ENCODE results near the gene RUNDC1.
"Not testable (repeated sequence)": the region's sequence is repeated elsewhere in the genome, so short reads cannot be mapped to it uniquely, and the experiment has no call there.

DNA sequence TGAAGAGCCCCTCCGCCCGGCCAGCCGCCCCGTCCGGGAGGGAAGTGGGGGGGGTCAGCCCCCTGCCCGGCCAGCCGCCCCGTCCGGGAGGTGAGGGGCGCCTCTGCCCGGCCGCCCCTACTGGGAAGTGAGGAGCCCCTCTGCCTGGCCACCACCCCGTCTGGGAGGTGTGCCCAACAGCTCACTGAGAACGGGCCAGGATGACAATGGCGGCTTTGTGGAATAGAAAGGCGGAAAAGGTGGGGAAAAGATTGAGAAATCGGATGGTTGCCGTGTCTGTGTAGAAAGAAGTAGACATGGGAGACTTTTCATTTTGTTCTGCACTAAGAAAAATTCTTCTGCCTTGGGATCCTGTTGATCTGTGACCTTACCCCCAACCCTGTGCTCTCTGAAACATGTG lies 7.0 kb upstream of the RUNDC1 start:
- TF ChIP-seq, protein P1, sequence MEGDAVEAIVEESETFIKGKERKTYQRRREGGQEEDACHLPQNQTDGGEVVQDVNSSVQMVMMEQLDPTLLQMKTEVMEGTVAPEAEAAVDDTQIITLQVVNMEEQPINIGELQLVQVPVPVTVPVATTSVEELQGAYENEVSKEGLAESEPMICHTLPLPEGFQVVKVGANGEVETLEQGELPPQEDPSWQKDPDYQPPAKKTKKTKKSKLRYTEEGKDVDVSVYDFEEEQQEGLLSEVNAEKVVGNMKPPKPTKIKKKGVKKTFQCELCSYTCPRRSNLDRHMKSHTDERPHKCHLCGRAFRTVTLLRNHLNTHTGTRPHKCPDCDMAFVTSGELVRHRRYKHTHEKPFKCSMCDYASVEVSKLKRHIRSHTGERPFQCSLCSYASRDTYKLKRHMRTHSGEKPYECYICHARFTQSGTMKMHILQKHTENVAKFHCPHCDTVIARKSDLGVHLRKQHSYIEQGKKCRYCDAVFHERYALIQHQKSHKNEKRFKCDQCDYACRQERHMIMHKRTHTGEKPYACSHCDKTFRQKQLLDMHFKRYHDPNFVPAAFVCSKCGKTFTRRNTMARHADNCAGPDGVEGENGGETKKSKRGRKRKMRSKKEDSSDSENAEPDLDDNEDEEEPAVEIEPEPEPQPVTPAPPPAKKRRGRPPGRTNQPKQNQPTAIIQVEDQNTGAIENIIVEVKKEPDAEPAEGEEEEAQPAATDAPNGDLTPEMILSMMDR (IDR thresholded peaks at IDR 0.05), result not testable (repeated sequence)
- TF ChIP-seq, protein P2, sequence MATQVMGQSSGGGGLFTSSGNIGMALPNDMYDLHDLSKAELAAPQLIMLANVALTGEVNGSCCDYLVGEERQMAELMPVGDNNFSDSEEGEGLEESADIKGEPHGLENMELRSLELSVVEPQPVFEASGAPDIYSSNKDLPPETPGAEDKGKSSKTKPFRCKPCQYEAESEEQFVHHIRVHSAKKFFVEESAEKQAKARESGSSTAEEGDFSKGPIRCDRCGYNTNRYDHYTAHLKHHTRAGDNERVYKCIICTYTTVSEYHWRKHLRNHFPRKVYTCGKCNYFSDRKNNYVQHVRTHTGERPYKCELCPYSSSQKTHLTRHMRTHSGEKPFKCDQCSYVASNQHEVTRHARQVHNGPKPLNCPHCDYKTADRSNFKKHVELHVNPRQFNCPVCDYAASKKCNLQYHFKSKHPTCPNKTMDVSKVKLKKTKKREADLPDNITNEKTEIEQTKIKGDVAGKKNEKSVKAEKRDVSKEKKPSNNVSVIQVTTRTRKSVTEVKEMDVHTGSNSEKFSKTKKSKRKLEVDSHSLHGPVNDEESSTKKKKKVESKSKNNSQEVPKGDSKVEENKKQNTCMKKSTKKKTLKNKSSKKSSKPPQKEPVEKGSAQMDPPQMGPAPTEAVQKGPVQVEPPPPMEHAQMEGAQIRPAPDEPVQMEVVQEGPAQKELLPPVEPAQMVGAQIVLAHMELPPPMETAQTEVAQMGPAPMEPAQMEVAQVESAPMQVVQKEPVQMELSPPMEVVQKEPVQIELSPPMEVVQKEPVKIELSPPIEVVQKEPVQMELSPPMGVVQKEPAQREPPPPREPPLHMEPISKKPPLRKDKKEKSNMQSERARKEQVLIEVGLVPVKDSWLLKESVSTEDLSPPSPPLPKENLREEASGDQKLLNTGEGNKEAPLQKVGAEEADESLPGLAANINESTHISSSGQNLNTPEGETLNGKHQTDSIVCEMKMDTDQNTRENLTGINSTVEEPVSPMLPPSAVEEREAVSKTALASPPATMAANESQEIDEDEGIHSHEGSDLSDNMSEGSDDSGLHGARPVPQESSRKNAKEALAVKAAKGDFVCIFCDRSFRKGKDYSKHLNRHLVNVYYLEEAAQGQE (IDR thresholded peaks at IDR 0.05; ENCODE audit: insufficient read depth in 1 of 2, low read depth in 2 of 2, low read length in 1 of 2), result not testable (repeated sequence)
- TF ChIP-seq POLR2AphosphoS5 (IDR thresholded peaks at IDR 0.05; ENCODE audit: low read depth, low read length), result not testable (repeated sequence)
